NCI-H2081 treated with DMSO at 0.1 percent for 48 hours (cell line): ENCODE measurements around the gene RNF175.

Experiments
- DNase-seq: peaks from one replicate; lab custom pipeline; 2025; lab: John Stamatoyannopoulos, UW

Gene RNF175

GRCh38 chr4:153759407-153760316 is at the start of gene RNF175:
TSS of gene RNF175 (minus strand) at chr4:153760024. CDS start at chr4:153759862, 162 bp downstream.
- no peak for DNase-seq

DNA sequence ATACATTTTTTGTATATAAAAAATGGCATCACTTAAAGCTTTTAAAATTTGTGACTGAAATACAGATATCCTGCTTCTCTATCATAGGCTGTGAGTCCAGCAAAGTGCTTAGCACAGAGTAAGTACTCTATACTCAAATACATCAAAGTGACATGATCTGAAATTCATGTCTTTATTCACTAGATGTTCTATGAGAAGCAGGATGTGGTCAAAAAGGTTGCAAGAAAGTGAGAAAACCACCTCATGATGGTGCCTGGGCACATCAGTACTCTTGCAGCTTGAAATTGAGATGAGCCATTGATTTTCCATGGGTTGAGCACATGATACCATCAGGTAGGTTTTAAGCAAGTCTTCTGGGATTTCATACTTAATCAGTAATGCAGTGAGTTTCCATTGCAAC is 49.5 kb upstream of the RNF175 start:
- no peak for DNase-seq

GRCh38 chr4:153808175-153808574 is 48.4 kb upstream of the RNF175 start:
- no peak for DNase-seq

GRCh38 chr4:153806073-153806472 is 46.2 kb upstream of the RNF175 start:
- DNase-seq, result no peak

DNA sequence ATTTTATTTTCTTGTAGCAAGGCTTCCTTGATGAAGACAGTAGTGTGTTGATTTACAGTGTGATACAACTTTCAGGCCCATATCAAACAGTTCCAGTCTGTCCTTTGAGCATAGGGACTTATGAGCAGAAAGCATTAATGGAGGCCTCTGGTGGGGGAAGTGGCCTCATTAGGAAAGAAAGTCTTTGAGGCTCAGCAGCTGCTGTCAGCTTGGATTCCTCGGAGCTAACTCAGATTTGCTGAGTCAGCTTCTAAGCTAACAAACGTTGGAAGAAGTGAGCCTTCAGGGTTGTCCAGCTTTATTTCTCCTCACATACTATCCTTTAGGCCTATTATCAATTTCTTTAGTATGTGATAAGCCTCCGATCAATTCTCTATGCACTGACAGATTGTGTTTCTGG is 44.9 kb upstream of the RNF175 start:
- no peak for DNase-seq

- DNase-seq, result no peak
Measured at GRCh38 chr4:153799694-153800074, 39.9 kb upstream of the RNF175 start.

DNA sequence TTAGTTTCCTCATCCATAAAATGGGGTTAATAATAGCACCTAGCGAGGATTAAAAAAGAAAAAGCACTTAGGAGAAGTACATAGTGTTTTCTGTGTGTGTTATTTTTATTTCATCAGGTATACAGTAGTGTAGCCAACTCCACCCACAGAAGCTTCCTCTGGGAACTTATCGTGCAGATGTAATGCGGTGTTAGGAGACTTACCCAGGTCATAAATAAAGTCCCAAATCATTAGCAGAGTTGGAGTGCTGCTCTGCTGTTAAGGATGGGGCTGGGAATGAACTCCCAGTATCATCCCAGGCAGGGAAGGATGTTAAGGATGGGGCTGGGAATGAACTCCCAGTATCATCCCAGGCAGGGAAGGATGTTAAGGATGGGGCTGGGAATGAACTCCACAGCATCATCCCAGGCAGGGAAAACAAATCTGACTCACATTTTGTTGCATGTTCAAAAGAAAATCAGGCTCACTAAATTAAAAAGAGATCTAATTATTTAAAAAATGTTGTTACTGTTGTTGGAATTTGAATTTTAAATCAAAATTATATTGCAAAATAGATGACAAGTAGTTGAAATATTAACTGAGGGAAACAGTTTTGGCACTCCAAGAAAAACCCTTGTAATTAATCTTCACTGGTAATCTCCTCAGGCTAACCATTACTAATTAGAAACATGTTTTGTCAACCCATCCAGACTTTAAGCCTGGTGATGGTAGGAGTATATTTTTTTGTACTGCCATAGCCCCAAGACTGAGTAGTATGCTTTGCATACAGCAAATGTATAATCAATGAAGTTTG is 39.3 kb upstream of the RNF175 start:
- no peak for DNase-seq

GRCh38 chr4:153798420-153798819 is 38.6 kb upstream of the RNF175 start:
- no peak for DNase-seq

DNA sequence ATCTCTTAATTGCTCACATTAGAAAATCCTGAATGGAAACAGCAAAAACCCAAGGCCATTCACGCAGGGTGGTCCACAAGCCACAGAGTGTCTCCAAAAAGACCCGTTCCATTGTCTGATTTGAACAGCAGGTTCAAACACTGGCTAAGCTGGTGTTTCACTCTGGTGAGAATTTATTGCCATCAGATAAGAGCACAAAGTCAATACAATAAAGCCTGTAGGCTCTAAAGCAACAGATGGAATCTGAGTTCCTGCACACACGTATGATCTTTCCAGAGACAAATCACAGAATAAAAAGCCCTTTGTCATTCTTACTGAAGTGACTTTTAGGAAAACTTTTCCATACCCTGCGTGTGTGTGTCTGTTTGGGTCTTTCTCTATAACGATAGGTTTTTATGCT is 34.2 kb upstream of the RNF175 start:
- no peak for DNase-seq

GRCh38 chr4:153792618-153793247 is 32.9 kb upstream of the RNF175 start:
- no peak for DNase-seq

DNA sequence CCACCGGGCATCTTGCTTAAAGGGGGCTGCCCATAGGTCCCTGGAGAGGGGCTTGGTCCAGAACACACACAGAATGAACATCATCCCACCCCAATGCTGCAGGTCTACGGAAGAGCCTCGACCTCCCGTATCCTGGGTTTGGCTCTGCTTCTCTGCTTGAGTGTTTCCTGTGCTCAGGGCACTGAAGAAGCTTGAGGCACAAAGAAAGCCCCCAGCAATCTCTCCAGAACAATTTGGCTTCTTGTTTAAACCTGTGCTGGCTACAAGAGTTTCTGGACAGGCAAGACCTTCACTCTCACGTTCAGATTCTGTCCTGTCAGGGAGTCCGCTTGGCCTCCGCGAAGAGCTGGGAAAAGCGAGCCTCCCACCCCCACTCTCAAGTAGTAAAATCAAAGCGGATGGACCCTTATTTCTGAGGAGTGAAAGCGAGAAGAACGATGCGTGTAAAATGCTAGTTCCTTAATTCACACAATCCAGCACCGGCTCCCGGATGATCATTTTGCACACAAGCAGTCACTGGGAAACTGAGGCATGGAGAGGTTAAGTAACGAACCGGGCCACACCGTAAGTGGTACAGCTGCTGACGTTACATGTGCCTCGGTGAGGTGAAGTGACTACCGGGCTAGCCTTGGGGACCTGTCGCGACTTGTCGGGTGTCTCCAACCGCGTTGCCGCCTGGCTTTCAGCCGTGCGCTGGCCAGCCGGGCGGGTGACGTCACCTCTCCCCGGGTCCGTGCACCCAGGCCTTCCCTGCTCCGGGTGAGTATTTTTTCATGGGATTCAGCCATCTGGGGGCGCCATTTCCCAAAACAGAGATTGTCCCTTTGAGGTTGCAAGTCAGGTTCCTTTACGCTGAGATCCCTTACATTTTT is 32.2 kb upstream of the RNF175 start:
- no peak for DNase-seq

DNA sequence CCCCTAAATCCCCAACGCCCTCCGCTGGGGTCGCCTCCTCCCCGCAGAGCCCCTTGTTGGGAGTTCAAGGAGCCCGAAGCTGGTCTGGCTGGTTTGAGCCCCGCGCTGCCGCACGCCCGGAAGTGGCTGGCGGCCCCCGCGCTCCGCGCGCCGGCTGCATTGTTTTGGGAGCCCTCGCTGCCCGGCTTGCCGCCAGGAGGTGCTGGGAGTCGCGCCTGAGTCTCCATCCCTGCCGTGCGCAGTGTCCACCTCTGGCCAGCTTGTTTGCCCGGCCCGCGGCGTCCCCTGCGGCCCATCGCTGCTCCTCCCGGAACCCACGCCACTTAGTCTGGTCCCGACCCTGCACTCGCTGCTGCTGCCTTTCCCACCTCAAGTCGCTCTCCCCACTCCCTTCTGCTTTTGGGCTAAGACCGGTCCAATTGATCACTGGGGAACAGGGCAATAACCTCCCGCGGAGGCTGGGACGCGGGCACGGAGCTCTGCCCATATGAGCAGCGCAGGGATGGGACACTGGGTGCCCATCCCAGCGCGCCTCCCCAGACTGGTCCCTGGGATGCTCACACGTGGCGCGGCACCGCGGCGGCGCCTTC is 31.2 kb upstream of the RNF175 start:
- DNase-seq, result no peak

DNA sequence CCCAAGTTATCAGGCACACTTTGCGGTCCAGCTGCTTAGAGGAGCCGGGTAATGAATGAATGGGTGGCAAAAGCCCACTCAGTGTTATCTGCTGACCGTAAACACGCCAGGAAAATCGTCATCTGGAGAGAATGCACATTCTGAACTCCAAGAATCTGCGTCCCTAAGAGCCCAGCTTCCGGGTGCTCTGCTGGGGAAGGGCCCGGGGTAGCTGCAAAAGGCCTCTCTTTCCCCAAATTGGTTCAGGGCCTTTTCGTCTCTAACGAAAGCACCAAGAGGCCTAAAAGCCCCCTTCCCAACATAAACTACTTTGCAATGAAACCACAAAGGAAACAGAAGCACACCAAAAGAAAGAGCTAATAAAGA is 30.7 kb upstream of the RNF175 start:
- DNase-seq, result no peak

GRCh38 chr4:153789741-153790499 is 30.1 kb upstream of the RNF175 start:
- no peak for DNase-seq

DNA sequence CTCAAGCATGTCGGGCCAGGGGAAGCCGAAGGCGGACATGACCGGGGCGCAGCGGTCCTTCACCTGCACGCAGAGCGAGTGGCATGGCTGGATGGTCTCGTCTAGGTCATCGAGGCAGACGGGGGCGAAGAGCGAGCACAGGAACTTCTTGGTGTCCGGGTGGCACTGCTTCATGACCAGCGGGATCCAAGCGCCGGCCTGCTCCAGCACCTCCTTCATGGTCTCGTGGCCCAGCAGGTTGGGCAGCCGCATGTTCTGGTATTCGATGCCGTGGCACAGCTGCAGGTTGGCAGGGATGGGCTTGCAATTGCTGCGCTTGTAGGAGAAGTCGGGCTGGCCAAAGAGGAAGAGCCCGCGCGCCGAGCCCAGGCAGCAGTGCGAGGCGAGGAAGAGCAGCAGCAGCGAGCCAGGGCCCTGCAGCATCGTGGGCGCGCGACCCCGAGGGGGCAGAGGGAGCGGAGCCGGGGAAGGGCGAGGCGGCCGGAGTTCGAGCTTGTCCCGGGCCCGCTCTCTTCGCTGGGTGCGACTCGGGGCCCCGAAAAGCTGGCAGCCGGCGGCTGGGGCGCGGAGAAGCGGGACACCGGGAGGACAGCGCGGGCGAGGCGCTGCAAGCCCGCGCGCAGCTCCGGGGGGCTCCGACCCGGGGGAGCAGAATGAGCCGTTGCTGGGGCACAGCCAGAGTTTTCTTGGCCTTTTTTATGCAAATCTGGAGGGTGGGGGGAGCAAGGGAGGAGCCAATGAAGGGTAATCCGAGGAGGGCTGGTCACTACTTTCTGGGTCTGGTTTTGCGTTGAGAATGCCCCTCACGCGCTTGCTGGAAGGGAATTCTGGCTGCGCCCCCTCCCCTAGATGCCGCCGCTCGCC is 28.8 kb upstream of the RNF175 start, which contains the start of gene SFRP2:
Gene SFRP2 (minus strand): TSS at position 671 of the 864 bp plus-strand sequence. CDS start 248 bp downstream, at position 423.
- DNase-seq, result no peak

DNA sequence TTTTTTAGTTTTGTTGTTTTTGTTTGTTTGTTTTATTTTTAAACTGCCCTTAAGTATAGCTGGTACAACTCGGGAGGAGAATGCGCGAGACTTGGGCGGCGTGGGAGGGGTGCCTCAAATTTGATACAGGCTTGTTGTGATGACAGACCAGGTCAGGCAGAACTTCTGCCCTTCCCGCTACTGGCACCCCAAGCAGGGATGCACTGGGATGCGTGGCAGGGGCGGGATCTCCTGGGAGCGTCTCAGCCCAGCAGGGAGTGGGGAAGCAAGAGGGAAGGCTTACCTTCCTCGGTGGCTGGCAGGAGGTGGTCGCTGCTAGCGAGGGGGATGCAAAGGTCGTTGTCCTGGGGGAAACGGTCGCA is 28.2 kb upstream of the RNF175 start:
- no peak for DNase-seq

- DNase-seq, result no peak
Measured at GRCh38 chr4:153787575-153787974, 27.8 kb upstream of the RNF175 start.

DNA sequence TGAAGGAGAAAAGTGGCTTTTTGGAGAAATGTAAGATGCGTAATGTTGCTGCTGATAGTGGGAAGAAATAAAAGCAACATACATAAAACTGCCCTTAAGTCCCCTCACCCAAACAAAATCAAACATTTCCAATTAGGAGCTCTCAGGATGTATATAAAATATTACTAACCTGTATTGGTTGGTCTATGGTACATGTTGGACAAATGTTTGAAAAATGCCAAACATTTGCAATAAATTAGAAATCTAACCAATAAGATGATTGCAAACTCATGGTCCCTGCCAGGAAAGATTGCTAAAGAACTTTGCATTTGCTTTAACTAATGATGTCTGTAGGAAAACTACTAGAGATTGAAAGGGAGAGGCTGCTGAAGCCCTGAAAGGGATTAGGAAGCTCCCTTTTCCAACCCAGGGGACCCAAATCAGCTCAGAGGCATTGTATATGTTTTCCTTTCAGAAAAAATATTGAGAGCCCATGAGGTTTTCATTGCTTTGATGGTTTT is 27.3 kb upstream of the RNF175 start:
- no peak for DNase-seq
